ENCODE data around the gene IMMP2L. TPM values are rescaled to one million over a fixed set of nuclear protein-coding genes. Genes with fewer than 3 reads are reported as not detected.

Gene IMMP2L
- total RNA-seq, 1 donor from 2014 or later = 11.2 TPM

- H3K27ac Mint-ChIP-seq (ENCODE audit: unreplicated experiment) = no peak overlapping the region
- TF ChIP-seq, protein P1, sequence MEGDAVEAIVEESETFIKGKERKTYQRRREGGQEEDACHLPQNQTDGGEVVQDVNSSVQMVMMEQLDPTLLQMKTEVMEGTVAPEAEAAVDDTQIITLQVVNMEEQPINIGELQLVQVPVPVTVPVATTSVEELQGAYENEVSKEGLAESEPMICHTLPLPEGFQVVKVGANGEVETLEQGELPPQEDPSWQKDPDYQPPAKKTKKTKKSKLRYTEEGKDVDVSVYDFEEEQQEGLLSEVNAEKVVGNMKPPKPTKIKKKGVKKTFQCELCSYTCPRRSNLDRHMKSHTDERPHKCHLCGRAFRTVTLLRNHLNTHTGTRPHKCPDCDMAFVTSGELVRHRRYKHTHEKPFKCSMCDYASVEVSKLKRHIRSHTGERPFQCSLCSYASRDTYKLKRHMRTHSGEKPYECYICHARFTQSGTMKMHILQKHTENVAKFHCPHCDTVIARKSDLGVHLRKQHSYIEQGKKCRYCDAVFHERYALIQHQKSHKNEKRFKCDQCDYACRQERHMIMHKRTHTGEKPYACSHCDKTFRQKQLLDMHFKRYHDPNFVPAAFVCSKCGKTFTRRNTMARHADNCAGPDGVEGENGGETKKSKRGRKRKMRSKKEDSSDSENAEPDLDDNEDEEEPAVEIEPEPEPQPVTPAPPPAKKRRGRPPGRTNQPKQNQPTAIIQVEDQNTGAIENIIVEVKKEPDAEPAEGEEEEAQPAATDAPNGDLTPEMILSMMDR (IDR thresholded peaks at IDR 0.05; ENCODE audit: unreplicated experiment) = no peak
- H3K4me3 Mint-ChIP-seq (ENCODE audit: unreplicated experiment) = no peak overlapping the region
- H3K4me1 Mint-ChIP-seq (ENCODE audit: unreplicated experiment) = no peaks in the 10 kb centered on the region
- H3K27me3 Mint-ChIP-seq (ENCODE audit: unreplicated experiment) = no peaks in the 10 kb centered on the region
- H3K9me3 Mint-ChIP-seq (ENCODE audit: unreplicated experiment) = no peaks in the 10 kb centered on the region
- DNase-seq (ENCODE audit: low spot score) = no peak
- no peaks in the 10 kb centered on the region for H3K36me3 Mint-ChIP-seq (ENCODE audit: low read depth, unreplicated experiment)
Measured at GRCh38 chr7:110911632-110912031, 650.7 kb downstream of the IMMP2L start.

- Mint-ChIP-seq H3K9me3 (ENCODE audit: unreplicated experiment) (no peaks in the 10 kb centered on the region), H3K4me1 (ENCODE audit: unreplicated experiment) (no peaks in the 10 kb centered on the region), H3K27me3 (ENCODE audit: unreplicated experiment) (peaks cover 1% of the 10 kb centered on the region), H3K4me3 (ENCODE audit: unreplicated experiment) (no peak overlapping the region), H3K36me3 (ENCODE audit: low read depth, unreplicated experiment) (no peaks in the 10 kb centered on the region), H3K27ac (ENCODE audit: unreplicated experiment) (no peak overlapping the region)
- TF ChIP-seq, protein P1 (IDR thresholded peaks at IDR 0.05; ENCODE audit: unreplicated experiment) = no peak
- DNase-seq (ENCODE audit: low spot score) = no peak
Measured at GRCh38 chr7:110909117-110909516, 653.2 kb downstream of the IMMP2L start.

DNA sequence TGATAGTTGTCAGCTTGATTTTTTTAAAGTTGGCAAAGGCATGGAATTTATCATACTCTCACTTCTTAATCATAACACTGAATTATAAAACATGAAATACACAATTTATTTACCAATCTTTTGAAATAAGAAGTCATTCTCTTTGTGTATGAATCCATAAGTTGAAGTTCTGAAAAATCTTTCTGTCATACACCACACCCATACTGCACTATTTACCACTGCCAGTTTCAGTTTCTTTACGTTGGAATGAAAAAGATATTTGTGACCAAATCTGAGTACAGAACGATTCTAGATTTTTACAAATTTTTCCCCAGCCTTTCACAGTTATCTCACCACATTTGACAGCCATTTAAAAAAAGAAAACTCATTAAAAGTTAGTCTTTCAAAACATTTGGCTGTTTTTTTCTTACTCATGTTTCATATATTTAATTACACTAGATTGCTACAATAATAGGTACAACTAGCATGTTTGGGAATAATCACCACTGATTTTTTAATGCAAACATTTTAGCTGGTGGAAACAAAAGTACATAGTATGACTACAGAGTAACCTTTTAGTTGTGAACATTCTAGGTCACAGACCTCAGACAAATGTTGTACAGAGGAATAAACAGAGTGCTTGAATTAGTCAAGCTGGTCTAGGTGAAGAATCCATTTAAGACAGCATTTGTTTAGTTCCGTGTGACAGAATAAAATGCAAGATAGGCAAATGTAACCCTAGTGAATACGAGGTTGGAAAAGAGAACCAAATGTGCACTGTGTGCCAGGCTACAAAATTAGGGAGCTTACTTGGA lies 656.3 kb downstream of the IMMP2L start:
- TF ChIP-seq, protein P1 (IDR thresholded peaks at IDR 0.05; ENCODE audit: unreplicated experiment) = no peak
- no peaks in the 10 kb centered on the region for H3K4me1 Mint-ChIP-seq (ENCODE audit: unreplicated experiment)

GRCh38 chr7:110898516-110898915 lies 663.8 kb downstream of the IMMP2L start:
- Mint-ChIP-seq H3K27ac (ENCODE audit: unreplicated experiment) (no peak overlapping the region), H3K4me1 (ENCODE audit: unreplicated experiment) (no peaks in the 10 kb centered on the region), H3K9me3 (ENCODE audit: unreplicated experiment) (no peaks in the 10 kb centered on the region), H3K27me3 (ENCODE audit: unreplicated experiment) (no peaks in the 10 kb centered on the region), H3K36me3 (ENCODE audit: low read depth, unreplicated experiment) (no peaks in the 10 kb centered on the region), H3K4me3 (ENCODE audit: unreplicated experiment) (no peak overlapping the region)
- TF ChIP-seq, protein P1 (IDR thresholded peaks at IDR 0.05; ENCODE audit: unreplicated experiment) = no peak
- no peak for DNase-seq (ENCODE audit: low spot score)

More for the DNA sequence above, 656.3 kb downstream of the IMMP2L start:
- Mint-ChIP-seq H3K36me3 (ENCODE audit: low read depth, unreplicated experiment) (no peaks in the 10 kb centered on the region), H3K27me3 (ENCODE audit: unreplicated experiment) (peaks cover 1% of the 10 kb centered on the region), H3K27ac (ENCODE audit: unreplicated experiment) (no peak overlapping the region), H3K4me3 (ENCODE audit: unreplicated experiment) (no peak overlapping the region), H3K9me3 (ENCODE audit: unreplicated experiment) (no peaks in the 10 kb centered on the region)
- DNase-seq (ENCODE audit: low spot score) = no peak

DNA sequence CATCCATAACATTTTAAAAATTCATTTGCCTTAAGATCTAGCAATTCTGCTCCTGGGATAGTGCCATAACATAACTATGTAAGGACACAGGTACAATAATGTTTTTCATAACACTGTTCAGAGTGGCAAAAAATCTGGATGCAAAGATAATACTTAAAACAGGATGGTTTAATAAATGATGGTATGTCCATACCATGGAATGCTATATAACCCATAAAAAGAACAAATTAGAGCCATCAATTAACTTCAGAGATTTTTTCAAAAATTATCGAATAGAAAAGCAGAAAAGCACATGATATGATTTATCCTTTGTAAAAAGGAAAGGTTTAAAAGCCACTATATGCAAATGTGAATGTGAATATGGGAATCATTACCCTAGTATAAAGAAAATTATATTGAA lies 664.8 kb downstream of the IMMP2L start:
- Mint-ChIP-seq H3K4me1 (ENCODE audit: unreplicated experiment) (no peaks in the 10 kb centered on the region), H3K9me3 (ENCODE audit: unreplicated experiment) (no peaks in the 10 kb centered on the region), H3K36me3 (ENCODE audit: low read depth, unreplicated experiment) (no peaks in the 10 kb centered on the region), H3K27ac (ENCODE audit: unreplicated experiment) (no peak overlapping the region), H3K27me3 (ENCODE audit: unreplicated experiment) (no peaks in the 10 kb centered on the region), H3K4me3 (ENCODE audit: unreplicated experiment) (no peak overlapping the region)
- TF ChIP-seq, protein P1 (IDR thresholded peaks at IDR 0.05; ENCODE audit: unreplicated experiment) = no peak
- no peak for DNase-seq (ENCODE audit: low spot score)
